IMR-90 (cell line): Measurements from ENCODE around the gene MEGF6.

ENCODE experiments used
- CTCF ChIP-seq: conservative IDR thresholded peaks from 2 replicates; pipeline ENCODE4 v1.5.1; 2012; ENCODE audit warnings: mild to moderate bottlenecking, low read depth, low read length, improper control_type of control experiment
- MAZ ChIP-seq: IDR thresholded peaks from 2 replicates; pipeline ENCODE4 v1.6.1; 2012; ENCODE audit warnings: low read depth, mild to moderate bottlenecking, low read length, improper control_type of control experiment, moderate library complexity, borderline replicate concordance
- POLR2A ChIP-seq: IDR thresholded peaks from 2 replicates; pipeline ENCODE4 v1.6.1; 2012; ENCODE audit warnings: mild to moderate bottlenecking, low read depth, low read length
- RCOR1 ChIP-seq: IDR thresholded peaks from 2 replicates; pipeline ENCODE4 v1.6.1; 2012; ENCODE audit warnings: mild to moderate bottlenecking, low read length, improper control_type of control experiment; ENCODE audit not compliant: insufficient replicate concordance
- SMC3 ChIP-seq: fragments of 150-350 bp; IDR thresholded peaks from 2 replicates; pipeline ENCODE4 v1.6.1; 2016; ENCODE audit warnings: low read depth, mild to moderate bottlenecking, antibody characterized with exemption, low read length, moderate library complexity

DNA sequence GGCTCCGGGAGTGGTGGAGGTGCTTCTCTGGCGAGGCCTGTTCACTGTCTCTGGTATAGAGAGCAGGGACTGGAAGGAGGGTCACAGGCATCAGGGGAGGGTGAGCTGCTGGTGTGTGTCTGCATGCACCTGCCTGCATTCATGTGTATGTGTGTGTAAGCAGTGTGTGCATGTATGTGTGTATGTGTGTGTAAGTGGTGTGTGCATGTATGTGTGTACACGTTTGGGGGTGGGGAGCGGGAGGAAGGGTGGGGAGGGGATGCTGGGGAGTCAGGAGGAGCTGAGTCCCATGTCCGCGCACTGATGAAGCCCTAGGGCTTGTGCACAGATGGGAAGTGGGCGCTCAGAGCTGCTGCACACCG, 107.8 kb downstream of the MEGF6 start:
- TF ChIP-seq SMC3 (no peak), CTCF (no peak), POLR2A (no peak), MAZ (no peak), RCOR1 (no peak)
